Esophagus squamous epithelium (tissue), 4 donors: Measurements from ENCODE around the gene DUSP28.

Experiments
- CTCF ChIP-seq, 6 experiments: fragments of 450-650 bp in 4 of 6; fragments of 200-600 bp in 2 of 6; sonication (generic) in 2 of 6; IDR thresholded peaks; one replicate each; pipeline ENCODE4 v1.5.1; 2016 to 2019; ENCODE audit warnings: antibody characterized with exemption in 6 of 6, mild to moderate bottlenecking in 4 of 6, moderate library complexity in 4 of 6
- POLR2A ChIP-seq, 4 donors: fragments of 450-650 bp; IDR thresholded peaks; one replicate each; pipeline ENCODE4 v1.6.1; 2017; ENCODE audit warnings: antibody characterized with exemption in 4 of 4, mild to moderate bottlenecking in 4 of 4, moderate library complexity in 3 of 4

- no peak for TF ChIP-seq POLR2A (IDR thresholded peaks at IDR 0.05)
- no peak for TF ChIP-seq CTCF (IDR thresholded peaks at IDR 0.05)
Observed at GRCh38 chr2:240577281-240578109, 17.3 kb downstream of the DUSP28 start.
